ENCODE results near the gene ZNF346.

ZNF346 gene

GRCh38 chr5:177090813-177091212 is 68.3 kb downstream of the ZNF346 start:
- no peak overlapping the region for H3K27ac ChIP-seq
- TF ChIP-seq, protein P1, sequence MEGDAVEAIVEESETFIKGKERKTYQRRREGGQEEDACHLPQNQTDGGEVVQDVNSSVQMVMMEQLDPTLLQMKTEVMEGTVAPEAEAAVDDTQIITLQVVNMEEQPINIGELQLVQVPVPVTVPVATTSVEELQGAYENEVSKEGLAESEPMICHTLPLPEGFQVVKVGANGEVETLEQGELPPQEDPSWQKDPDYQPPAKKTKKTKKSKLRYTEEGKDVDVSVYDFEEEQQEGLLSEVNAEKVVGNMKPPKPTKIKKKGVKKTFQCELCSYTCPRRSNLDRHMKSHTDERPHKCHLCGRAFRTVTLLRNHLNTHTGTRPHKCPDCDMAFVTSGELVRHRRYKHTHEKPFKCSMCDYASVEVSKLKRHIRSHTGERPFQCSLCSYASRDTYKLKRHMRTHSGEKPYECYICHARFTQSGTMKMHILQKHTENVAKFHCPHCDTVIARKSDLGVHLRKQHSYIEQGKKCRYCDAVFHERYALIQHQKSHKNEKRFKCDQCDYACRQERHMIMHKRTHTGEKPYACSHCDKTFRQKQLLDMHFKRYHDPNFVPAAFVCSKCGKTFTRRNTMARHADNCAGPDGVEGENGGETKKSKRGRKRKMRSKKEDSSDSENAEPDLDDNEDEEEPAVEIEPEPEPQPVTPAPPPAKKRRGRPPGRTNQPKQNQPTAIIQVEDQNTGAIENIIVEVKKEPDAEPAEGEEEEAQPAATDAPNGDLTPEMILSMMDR (conservative IDR thresholded peaks at IDR 0.05): no peak

GRCh38 chr5:177091232-177091631 is 68.7 kb downstream of the ZNF346 start:
- no peak overlapping the region for H3K27ac ChIP-seq
- TF ChIP-seq, protein P1 (conservative IDR thresholded peaks at IDR 0.05): no peak

- TF ChIP-seq, protein P1 (conservative IDR thresholded peaks at IDR 0.05): no peak
- H3K27ac ChIP-seq: no peak overlapping the region
Observed at GRCh38 chr5:177092178-177093081, 69.9 kb downstream of the ZNF346 start.

- TF ChIP-seq, protein P1 (conservative IDR thresholded peaks at IDR 0.05): no peak
- H3K27ac ChIP-seq: no peak overlapping the region
Observed at GRCh38 chr5:177093082-177093712, 70.7 kb downstream of the ZNF346 start.

DNA sequence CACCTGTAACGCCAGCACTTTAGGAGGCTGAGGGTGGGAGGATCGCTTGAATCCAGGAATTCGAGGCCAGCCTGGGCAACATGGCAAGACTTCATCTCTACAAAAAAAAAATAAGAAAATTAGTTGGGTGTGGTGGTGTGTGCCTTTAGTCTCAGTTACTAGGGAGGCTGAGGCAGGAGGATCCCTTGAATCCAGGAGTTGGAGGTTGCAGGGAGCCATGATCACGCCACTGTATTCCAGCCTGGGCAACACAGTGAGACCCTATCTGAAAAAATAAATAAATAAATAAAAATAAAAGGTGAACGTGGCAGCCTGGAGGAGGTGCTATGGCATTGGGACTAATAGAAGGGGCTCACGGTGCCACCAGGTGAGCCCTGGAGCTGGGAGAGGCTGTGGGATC is 71.3 kb downstream of the ZNF346 start:
- TF ChIP-seq, protein P1 (conservative IDR thresholded peaks at IDR 0.05): no peak
- H3K27ac ChIP-seq: no peak overlapping the region

DNA sequence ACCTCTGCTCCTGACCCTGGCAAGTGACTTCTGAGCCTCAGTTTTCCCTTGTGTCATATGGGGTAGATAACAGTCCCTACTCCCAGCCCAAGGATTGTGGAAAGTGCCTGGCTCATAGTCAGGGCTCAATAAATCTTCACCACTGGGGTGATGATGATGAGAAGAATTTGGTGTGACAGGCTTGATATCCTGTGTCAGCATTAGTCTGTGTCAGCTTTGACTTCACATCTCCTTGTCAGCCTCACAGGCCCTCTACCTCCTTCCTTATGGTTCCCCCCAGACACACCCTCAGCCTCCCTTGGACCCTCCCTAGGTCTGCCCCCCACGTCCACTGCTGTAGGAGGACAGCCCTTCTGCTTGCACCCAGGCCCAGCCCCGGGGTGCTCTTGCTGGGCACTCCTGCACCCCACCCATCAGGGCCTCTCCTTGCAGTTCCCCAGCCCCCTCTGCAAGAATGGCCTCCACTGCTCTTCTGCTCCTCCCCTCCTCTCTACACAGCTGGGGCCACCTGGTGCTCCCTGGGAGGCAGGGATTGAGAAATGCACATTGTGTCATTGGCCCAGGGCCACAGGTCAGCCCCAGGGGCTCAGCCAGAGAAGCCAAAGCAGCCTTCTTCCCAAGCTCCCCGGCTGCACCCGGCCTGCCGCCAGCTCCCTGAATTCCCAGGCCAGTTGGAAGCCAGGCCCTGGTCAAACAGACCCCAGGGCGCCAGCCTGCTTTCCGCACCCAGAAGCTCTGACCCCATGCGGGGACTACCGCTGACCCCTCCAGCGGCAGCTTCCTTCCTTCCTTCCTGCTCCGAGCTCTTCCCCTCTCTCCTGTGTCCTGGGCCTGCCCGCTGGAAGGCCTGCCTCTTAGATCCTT is 72.0 kb downstream of the ZNF346 start:
- TF ChIP-seq, protein P1 (conservative IDR thresholded peaks at IDR 0.05): no peak
- H3K27ac ChIP-seq: no peak overlapping the region

Measured in VCaP (cell line).